ENCODE results near the gene NAALADL2. TPM values are rescaled to one million over a fixed set of nuclear protein-coding genes. Genes with fewer than 3 reads are reported as not detected.

The NAALADL2 gene
- total and polyA plus RNA-seq, 2 of the 4 experiments (the other 2 are of a cell fraction) = 3.8 to 19.2 TPM

DNA sequence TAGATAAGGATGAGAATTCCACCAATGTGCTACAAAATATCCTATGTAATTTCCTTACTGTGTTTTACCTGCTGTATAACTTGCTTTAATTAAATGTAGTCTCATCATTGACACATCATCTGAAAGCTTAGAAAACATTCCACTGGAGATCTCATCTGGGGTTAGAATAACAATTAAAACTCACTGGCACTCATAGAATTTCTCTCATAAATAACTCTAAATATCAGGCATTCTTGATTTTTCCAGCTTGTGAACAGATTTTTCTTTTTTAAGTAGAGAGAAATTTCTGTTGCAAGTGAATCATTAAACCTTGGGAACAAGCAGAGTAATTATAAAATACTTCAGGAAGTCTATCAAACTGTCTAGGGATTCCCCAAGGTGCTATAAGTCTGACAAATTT is 843.8 kb downstream of the NAALADL2 start:
- Histone ChIP-seq H3K27ac (ENCODE audit: insufficient read depth, low read length) (no peak overlapping the region), H3K4me3 (ENCODE audit: insufficient read depth, low read depth, low read length) (no peak overlapping the region), H3K9me1 (ENCODE audit: insufficient read depth, low read length) (no peaks in the 10 kb centered on the region), H3K9me3 (ENCODE audit: control insufficient read depth, insufficient read depth, low read length) (no peaks in the 10 kb centered on the region), H3K23ac (ENCODE audit: low read depth, low read length) (no peak overlapping the region), H4K8ac (ENCODE audit: low read depth in 2 of 2, low read length in 2 of 2) (no peak overlapping the region), H3K14ac (replicated peaks; ENCODE audit: low read depth, low read length) (no peak overlapping the region), H2BK20ac (ENCODE audit: low read depth, low read length) (no peak overlapping the region), H3K9ac (ENCODE audit: low read depth, low read length) (no peak overlapping the region), H2BK5ac (ENCODE audit: low read depth, low read length, poor library complexity, severe bottlenecking) (no peak overlapping the region), H3K4ac (ENCODE audit: low read depth, low read length) (no peak overlapping the region), H2AFZ (replicated peaks; ENCODE audit: low read length, poor library complexity) (no peak overlapping the region), H3K4me1 (ENCODE audit: control insufficient read depth, insufficient read depth, low read length) (no peaks in the 10 kb centered on the region), H4K5ac (ENCODE audit: low read depth, low read length) (no peak overlapping the region), H3K4me2 (ENCODE audit: low read depth, low read length) (no peak overlapping the region), H3K56ac (ENCODE audit: extremely low read depth, insufficient read depth, low read length) (no peak overlapping the region), H2BK120ac (ENCODE audit: low read depth, low read length) (no peak overlapping the region), H4K91ac (ENCODE audit: insufficient read depth, low read depth, low read length) (no peak overlapping the region), H2AK9ac (replicated peaks; ENCODE audit: low read depth, low read length, poor library complexity) (no peak overlapping the region), H4K20me1 (ENCODE audit: insufficient read depth, low read length) (no peaks in the 10 kb centered on the region), H2BK15ac (ENCODE audit: low read depth, low read length) (no peak overlapping the region), H3K18ac (ENCODE audit: low read depth, low read length) (peak overlapping the region; percentile 29; the same call in 1 of the 2 replicates), H3K36me3 (ENCODE audit: control insufficient read depth, insufficient read depth, low read length) (no peaks in the 10 kb centered on the region), H3K27me3 (ENCODE audit: control insufficient read depth, insufficient read depth, low read length) (no peaks in the 10 kb centered on the region), H3K79me1 (ENCODE audit: low read depth in 1 of 2, low read length in 2 of 2) (no peaks in the 10 kb centered on the region), H2AK5ac (ENCODE audit: low read depth, low read length) (no peak overlapping the region)
- ATAC-seq (ENCODE audit: low read depth) (no peak), DNase-seq (no peak)
- ChIA-PET CTCF (no interaction called here), POLR2A (ENCODE audit: unreplicated experiment) (no interaction called here)
- BruUV-seq (replicated peaks) = no TSS peak
- TF ChIP-seq BHLHE40 (IDR thresholded peaks at IDR 0.05; ENCODE audit: low read depth, low read length) (no peak), SMC3 (IDR thresholded peaks at IDR 0.05; ENCODE audit: low read depth, low read length) (no peak), FOS (IDR thresholded peaks at IDR 0.05; ENCODE audit: low read depth, low read length) (no peak), NFE2L2 (IDR thresholded peaks at IDR 0.05; ENCODE audit: low read depth, low read length) (no peak), MXI1 (IDR thresholded peaks at IDR 0.05; ENCODE audit: borderline replicate concordance, low read depth, low read length) (no peak), RAD21 (IDR thresholded peaks at IDR 0.05; ENCODE audit: low read length) (no peak), MAFK (IDR thresholded peaks at IDR 0.05; ENCODE audit: low read depth, low read length) (no peak), POLR2A (IDR thresholded peaks at IDR 0.05; ENCODE audit: low read depth, low read length) (no peak), RCOR1 (IDR thresholded peaks at IDR 0.05; ENCODE audit: insufficient replicate concordance, low read length) (no peak), RFX5 (IDR thresholded peaks at IDR 0.05; ENCODE audit: low read depth, low read length) (no peak), CHD1 (IDR thresholded peaks at IDR 0.05; ENCODE audit: low read depth, low read length) (no peak), MAZ (IDR thresholded peaks at IDR 0.05; ENCODE audit: borderline replicate concordance, low read depth, low read length) (no peak), CEBPB (IDR thresholded peaks at IDR 0.05; ENCODE audit: low read depth, low read length) (no peak)
- TF ChIP-seq, protein P1, sequence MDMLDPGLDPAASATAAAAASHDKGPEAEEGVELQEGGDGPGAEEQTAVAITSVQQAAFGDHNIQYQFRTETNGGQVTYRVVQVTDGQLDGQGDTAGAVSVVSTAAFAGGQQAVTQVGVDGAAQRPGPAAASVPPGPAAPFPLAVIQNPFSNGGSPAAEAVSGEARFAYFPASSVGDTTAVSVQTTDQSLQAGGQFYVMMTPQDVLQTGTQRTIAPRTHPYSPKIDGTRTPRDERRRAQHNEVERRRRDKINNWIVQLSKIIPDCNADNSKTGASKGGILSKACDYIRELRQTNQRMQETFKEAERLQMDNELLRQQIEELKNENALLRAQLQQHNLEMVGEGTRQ (IDR thresholded peaks at IDR 0.05; ENCODE audit: low read depth, low read length) = no peak
- TF ChIP-seq, protein P2, sequence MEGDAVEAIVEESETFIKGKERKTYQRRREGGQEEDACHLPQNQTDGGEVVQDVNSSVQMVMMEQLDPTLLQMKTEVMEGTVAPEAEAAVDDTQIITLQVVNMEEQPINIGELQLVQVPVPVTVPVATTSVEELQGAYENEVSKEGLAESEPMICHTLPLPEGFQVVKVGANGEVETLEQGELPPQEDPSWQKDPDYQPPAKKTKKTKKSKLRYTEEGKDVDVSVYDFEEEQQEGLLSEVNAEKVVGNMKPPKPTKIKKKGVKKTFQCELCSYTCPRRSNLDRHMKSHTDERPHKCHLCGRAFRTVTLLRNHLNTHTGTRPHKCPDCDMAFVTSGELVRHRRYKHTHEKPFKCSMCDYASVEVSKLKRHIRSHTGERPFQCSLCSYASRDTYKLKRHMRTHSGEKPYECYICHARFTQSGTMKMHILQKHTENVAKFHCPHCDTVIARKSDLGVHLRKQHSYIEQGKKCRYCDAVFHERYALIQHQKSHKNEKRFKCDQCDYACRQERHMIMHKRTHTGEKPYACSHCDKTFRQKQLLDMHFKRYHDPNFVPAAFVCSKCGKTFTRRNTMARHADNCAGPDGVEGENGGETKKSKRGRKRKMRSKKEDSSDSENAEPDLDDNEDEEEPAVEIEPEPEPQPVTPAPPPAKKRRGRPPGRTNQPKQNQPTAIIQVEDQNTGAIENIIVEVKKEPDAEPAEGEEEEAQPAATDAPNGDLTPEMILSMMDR (conservative IDR thresholded peaks at IDR 0.05; ENCODE audit: low read depth, low read length) = no peak
- TF ChIP-seq, protein P3, sequence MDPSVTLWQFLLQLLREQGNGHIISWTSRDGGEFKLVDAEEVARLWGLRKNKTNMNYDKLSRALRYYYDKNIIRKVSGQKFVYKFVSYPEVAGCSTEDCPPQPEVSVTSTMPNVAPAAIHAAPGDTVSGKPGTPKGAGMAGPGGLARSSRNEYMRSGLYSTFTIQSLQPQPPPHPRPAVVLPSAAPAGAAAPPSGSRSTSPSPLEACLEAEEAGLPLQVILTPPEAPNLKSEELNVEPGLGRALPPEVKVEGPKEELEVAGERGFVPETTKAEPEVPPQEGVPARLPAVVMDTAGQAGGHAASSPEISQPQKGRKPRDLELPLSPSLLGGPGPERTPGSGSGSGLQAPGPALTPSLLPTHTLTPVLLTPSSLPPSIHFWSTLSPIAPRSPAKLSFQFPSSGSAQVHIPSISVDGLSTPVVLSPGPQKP (IDR thresholded peaks at IDR 0.05; ENCODE audit: borderline replicate concordance, low read depth, low read length) = no peak
- in situ Hi-C loops (cut with MboI; ENCODE audit: low sequenced_read_pairs) (no loop called here), intact Hi-C loops (cut with micrococcal nuclease) (no loop called here), dilution Hi-C loops (cut with HindIII; ENCODE audit: low sequenced_read_pairs, unreplicated experiment) (no loop called here)

All from IMR-90 (cell line).